Activated CD4-positive, alpha-beta T cell treated with anti-CD3 and anti-CD28 coated beads, Interleukin-2, amount 10 ng/mL, durations not matched to agents 24 days and 14 days (primary cell): Measurements from ENCODE around the gene PVALB. TPM values are rescaled to one million over a fixed set of nuclear protein-coding genes. Genes with fewer than 3 reads are reported as not detected.
"Not testable (repeated sequence)": the region's sequence is repeated elsewhere in the genome, so short reads cannot be mapped to it uniquely, and the experiment has no call there.

Experiments used
- DNase-seq: peaks from one replicate; pipeline ENCODE4 v3.0.0; 2022
- H3K27ac Mint-ChIP-seq: one replicate; pipeline ENCODE4 v1.8.0; 2022; ENCODE audit warnings: mild to moderate bottlenecking, mixed read lengths
- H3K27me3 Mint-ChIP-seq: one replicate; pipeline ENCODE4 v1.8.0; 2022; ENCODE audit warnings: mixed read lengths
- H3K36me3 Mint-ChIP-seq: one replicate; pipeline ENCODE4 v1.8.0; 2022; ENCODE audit warnings: low read depth, mild to moderate bottlenecking, mixed read lengths
- H3K4me1 Mint-ChIP-seq: one replicate; pipeline ENCODE4 v1.8.0; 2021; ENCODE audit warnings: mixed read lengths
- H3K4me3 Mint-ChIP-seq: one replicate; pipeline ENCODE4 v1.8.0; 2022; ENCODE audit warnings: mild to moderate bottlenecking, moderate library complexity, mixed read lengths
- H3K9me3 Mint-ChIP-seq: one replicate; pipeline ENCODE4 v1.8.0; 2021; ENCODE audit warnings: mixed read lengths
- intact Hi-C: fragments of 100-400 bp; cut with micrococcal nuclease; formaldehyde crosslinking; loops from one replicate; pipeline ENCODE4 v1.15.1; 2023
- total RNA-seq: library from RNA; stranded (reverse); gene quantifications from 2 replicates; pipeline ENCODE4 v1.2.3, GENCODE V29; 2022

PVALB gene
- total RNA-seq, 1 donor from 2014 or later: not detected

DNA sequence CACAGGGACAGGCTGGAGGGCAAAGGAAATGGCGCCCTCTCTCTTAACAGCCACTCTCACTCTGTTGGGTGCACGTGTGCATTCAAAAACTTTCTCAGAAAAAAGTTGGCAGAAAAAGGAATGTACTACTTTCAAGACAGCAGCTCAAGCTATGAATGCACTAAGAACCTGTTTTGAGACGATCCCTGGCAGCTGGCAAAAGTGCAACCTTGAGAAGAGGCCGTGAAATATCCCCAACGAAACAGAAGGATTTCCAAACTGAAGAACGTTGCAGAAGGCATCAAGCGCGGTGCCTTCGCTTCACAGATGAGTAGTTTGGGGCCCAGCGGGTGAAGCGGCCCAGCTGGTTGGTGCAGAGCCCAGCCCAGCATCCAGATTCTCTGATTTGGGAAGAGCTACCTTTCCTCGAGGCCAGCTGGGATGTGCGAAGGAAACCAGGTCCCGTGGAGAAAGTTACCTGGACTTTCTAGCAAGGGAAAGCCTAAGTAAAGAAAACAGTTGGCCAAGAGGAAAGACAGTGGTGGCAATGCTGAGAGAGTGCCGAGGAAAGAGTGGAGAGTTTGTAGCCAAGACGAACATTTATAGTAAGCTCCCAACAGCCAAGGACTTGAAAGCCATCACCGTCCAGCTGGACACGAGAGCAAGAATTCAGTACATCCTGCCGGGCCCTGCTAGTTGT lies 57.2 kb downstream of the PVALB start:
- Mint-ChIP-seq H3K9me3 (no peaks in the 10 kb centered on the region), H3K27me3 (no peaks in the 10 kb centered on the region), H3K4me1 (no peaks in the 10 kb centered on the region), H3K36me3 (peaks cover 1% of the 10 kb centered on the region), H3K27ac (no peak overlapping the region), H3K4me3 (no peak overlapping the region)
- DNase-seq: no peak
- intact Hi-C loops: no loop called here

DNA sequence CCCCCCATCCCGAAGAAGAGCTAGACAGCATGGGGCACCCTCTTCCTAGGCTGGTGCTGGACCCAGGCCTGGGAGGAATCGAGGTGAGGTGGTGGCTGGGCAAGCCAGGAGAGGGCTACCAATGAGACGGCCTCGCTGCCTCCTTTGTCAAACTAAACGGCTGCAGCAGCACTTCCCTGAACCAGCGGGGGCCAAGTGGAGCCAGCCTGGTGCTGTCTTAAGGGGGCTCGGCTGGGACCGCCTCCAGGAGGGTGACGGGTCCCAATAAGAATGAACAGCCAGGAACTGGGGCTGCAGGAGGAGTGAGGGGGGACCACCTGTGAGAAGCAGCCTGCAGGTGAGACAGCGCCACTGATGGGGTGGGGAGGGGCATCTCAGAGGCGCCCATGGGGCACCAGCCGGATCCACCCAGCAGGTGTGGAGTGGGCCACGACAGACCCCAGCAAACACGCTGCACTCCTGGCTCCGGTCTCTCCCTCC lies 58.0 kb downstream of the PVALB start:
- Mint-ChIP-seq H3K4me1 (no peaks in the 10 kb centered on the region), H3K27ac (no peak overlapping the region), H3K36me3 (peaks cover 1% of the 10 kb centered on the region), H3K4me3 (no peak overlapping the region), H3K27me3 (peaks cover 1% of the 10 kb centered on the region), H3K9me3 (no peaks in the 10 kb centered on the region)
- no peak for DNase-seq
- intact Hi-C loops: no loop called here

DNA sequence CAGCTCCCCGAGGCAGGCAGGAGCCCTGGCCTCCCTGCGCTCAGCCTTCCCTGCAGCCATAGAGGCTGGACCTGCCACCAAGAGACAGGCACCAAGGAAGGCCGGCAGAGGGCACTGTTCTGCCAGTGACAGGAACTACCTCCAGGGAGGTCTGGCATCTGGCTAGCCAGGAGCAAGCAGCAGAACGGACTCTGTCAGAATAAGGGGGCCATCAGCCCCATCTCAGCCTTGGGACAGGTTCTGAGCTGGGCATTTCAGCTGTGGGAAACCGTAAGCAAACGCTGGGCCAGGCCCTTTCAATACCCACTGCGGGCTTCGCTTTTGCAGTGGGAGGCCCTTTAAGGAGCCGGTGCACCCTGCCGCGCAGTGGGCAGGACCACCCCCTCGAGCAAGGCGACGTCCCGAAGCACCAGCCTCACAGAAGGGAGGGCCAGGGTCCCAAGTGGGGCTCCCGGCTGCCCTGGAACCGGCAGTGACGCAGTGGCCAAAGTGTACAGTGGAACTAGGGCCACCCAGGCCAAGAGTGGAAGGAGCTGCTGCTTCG lies 59.1 kb downstream of the PVALB start:
- no peaks in the 10 kb centered on the region for H3K4me1 Mint-ChIP-seq
- no peak overlapping the region for H3K27ac Mint-ChIP-seq
- H3K36me3 Mint-ChIP-seq: peaks cover 1% of the 10 kb centered on the region
- intact Hi-C loops: loop anchor here (2.0 kb wide), 1 partner anchor 221 kb away; no protein-coding TSS in a partner anchor
- H3K4me3 Mint-ChIP-seq: no peak overlapping the region
- DNase-seq: peak; percentile 93
- no peaks in the 10 kb centered on the region for H3K9me3 Mint-ChIP-seq
- H3K27me3 Mint-ChIP-seq: peaks cover 4% of the 10 kb centered on the region

GRCh38 chr22:36756746-36757655 lies 59.8 kb downstream of the PVALB start:
- no peaks in the 10 kb centered on the region for H3K36me3 Mint-ChIP-seq
- H3K27me3 Mint-ChIP-seq: peaks cover 4% of the 10 kb centered on the region
- H3K9me3 Mint-ChIP-seq: no peaks in the 10 kb centered on the region
- no peak for DNase-seq
- intact Hi-C loops: loop anchor here (2.0 kb wide), 1 partner anchor 222 kb away; no protein-coding TSS in a partner anchor
- no peaks in the 10 kb centered on the region for H3K4me1 Mint-ChIP-seq
- H3K4me3 Mint-ChIP-seq: no peak overlapping the region
- H3K27ac Mint-ChIP-seq: no peak overlapping the region

GRCh38 chr22:36756031-36756430 lies 60.8 kb downstream of the PVALB start:
- Mint-ChIP-seq H3K4me1 (no peaks in the 10 kb centered on the region), H3K4me3 (no peak overlapping the region), H3K27me3 (peaks cover 4% of the 10 kb centered on the region), H3K36me3 (no peaks in the 10 kb centered on the region), H3K9me3 (no peaks in the 10 kb centered on the region), H3K27ac (no peak overlapping the region)
- DNase-seq: no peak
- intact Hi-C loops: loop anchor here (2.0 kb wide), 1 partner anchor 223 kb away; no protein-coding TSS in a partner anchor

DNA sequence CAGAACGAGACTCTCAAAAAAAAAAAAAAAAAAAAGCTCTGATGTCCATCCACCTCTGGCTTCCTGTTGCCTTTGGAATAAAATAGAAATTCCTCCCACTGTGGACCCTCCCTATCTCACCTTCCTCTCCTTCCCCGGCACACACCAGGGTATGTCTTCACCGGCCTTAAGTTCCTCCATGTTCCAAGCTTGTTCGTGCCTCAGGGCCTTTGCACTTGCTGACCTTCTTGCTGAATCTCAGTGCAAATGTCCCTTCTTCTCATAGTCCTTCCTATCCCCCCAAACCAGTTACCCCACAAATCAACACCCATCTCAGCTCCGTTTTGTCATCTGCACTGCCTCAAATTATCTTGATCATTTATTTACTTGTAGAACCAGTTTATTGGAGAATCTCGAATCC lies 61.5 kb downstream of the PVALB start:
- no peaks in the 10 kb centered on the region for H3K36me3 Mint-ChIP-seq
- peaks cover 4% of the 10 kb centered on the region for H3K27me3 Mint-ChIP-seq

GRCh38 chr22:36754881-36755280 lies 62.0 kb downstream of the PVALB start:
- DNase-seq, H3K27ac Mint-ChIP-seq, H3K4me3 Mint-ChIP-seq, H3K36me3 Mint-ChIP-seq, H3K4me1 Mint-ChIP-seq, H3K27me3 Mint-ChIP-seq, H3K9me3 Mint-ChIP-seq, intact Hi-C loops: not testable (repeated sequence)

More for the DNA sequence above, 61.5 kb downstream of the PVALB start:
- intact Hi-C loops: no loop called here
- Mint-ChIP-seq H3K27ac (no peak overlapping the region), H3K9me3 (no peaks in the 10 kb centered on the region), H3K4me3 (no peak overlapping the region), H3K4me1 (no peaks in the 10 kb centered on the region)
- no peak for DNase-seq

DNA sequence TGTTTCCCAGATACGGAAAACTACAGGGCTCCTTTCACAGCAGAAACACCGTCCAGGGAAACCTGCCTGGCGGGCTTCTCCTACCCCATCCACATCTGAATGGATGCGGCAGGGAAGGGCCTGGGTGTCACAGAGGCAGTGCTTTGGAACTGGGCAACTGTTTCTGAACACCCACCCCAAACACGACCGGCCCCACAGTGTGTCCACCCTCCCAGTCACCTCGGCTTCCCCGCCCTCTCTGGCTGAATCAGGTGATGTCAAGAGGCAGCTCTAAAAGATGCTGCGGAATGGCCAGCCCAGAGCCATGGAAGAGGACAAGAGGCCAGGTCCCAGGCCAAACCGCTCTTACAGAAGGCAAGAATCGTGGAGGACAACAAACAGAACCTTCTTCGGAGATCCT lies 62.9 kb downstream of the PVALB start:
- Mint-ChIP-seq H3K9me3 (no peaks in the 10 kb centered on the region), H3K27ac (no peak overlapping the region), H3K4me1 (no peaks in the 10 kb centered on the region), H3K27me3 (peaks cover 4% of the 10 kb centered on the region), H3K36me3 (no peaks in the 10 kb centered on the region), H3K4me3 (no peak overlapping the region)
- no peak for DNase-seq
- intact Hi-C loops: no loop called here

DNA sequence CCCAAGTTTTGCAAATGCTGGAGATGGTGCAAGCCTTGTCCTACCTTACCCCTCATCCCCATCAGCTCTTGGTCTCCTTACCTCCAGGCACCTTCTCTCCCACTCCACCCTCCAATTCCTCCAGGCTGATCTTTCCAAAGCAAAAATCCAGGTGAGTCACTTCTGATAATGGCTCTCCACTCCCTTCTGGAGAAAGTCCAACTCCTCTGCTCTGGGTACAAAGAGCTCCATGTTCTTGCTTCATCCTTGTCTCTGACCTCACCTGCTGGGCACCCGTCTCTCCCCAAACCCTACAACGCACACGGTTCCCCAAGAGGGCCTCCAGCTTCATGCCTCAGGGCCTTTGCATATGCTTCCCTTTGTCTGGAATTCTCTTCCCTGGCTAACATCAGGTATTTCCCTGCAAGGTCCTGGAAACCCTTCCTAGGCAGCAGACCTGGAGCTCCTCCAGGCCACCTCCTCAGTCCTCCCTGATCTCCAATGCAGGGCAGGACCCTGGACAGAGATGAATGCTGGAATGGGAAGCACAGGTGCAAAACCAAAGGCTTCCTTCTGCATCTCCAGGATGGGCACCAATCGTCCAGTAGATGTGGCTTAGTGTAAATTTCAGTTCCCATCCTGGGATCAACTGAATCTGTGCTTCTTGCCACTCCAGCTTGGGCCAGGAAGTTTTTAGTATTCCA lies 63.6 kb downstream of the PVALB start:
- H3K27ac Mint-ChIP-seq: no peak overlapping the region
- DNase-seq: no peak
- intact Hi-C loops: no loop called here
- no peak overlapping the region for H3K4me3 Mint-ChIP-seq
- H3K36me3 Mint-ChIP-seq: no peaks in the 10 kb centered on the region
- H3K4me1 Mint-ChIP-seq: no peaks in the 10 kb centered on the region
- peaks cover 4% of the 10 kb centered on the region for H3K27me3 Mint-ChIP-seq
- H3K9me3 Mint-ChIP-seq: no peaks in the 10 kb centered on the region

Other genes with a start within 250 kb of the PVALB start
- gene CACNG2, start 113.3 kb downstream of the PVALB start, total RNA-seq: not detected in 2 replicates
- gene IFT27, start 40.9 kb downstream of the PVALB start, total RNA-seq: 26.3 and 28.5 TPM in 2 replicates
- 12.3 and 13.6 TPM in 2 replicates for gene NCF4, start 44.0 kb upstream of the PVALB start, total RNA-seq
- gene CSF2RB, start 96.6 kb upstream of the PVALB start, total RNA-seq: 5.0 and 5.2 TPM in 2 replicates
- gene TST, start 202.4 kb upstream of the PVALB start, total RNA-seq: 5.2 and 5.8 TPM in 2 replicates
- 21.0 and 21.1 TPM in 2 replicates for gene MPST, start 202.7 kb upstream of the PVALB start, total RNA-seq
- gene KCTD17, start 234.7 kb upstream of the PVALB start, total RNA-seq: 63.2 and 66.5 TPM in 2 replicates